ENCODE results near the gene IRAG1. TPM values are rescaled to one million over a fixed set of nuclear protein-coding genes. Genes with fewer than 3 reads are reported as not detected.

The IRAG1 gene
- total and polyA plus RNA-seq, 2 of the 13 experiments (the other 11 are each of a cell fraction or from before 2014, with no cell fraction given), result 0.13 to 0.20 TPM

- TF ChIP-seq ZBTB40 (IDR thresholded peaks at IDR 0.05), result no peak
- TF ChIP-seq ZBTB40 (CRISPR knock-in tag; IDR thresholded peaks at IDR 0.05), result no peak
- no peak for TF ChIP-seq ZNF552 (CRISPR knock-in tag; IDR thresholded peaks at IDR 0.05; ENCODE audit: borderline replicate concordance)
- no peak for TF ChIP-seq ZNF160 (CRISPR knock-in tag; IDR thresholded peaks at IDR 0.05)
- TF ChIP-seq SKIL (CRISPR knock-in tag; IDR thresholded peaks at IDR 0.05; ENCODE audit: borderline replicate concordance), result no peak
- TF ChIP-seq CCAR2 (optimal IDR thresholded peaks at IDR 0.05; ENCODE audit: low read depth, low read length), result no peak
- TF ChIP-seq ZNF441 (CRISPR knock-in tag; IDR thresholded peaks at IDR 0.05; ENCODE audit: borderline replicate concordance), result peak; percentile 96
- peak; percentile 58 for TF ChIP-seq ZNF687 (CRISPR knock-in tag; IDR thresholded peaks at IDR 0.05)
- no peak for TF ChIP-seq ZNF460 (CRISPR knock-in tag; IDR thresholded peaks at IDR 0.05; ENCODE audit: borderline replicate concordance)
- no peak for TF ChIP-seq ZNF496 (CRISPR knock-in tag; IDR thresholded peaks at IDR 0.05; ENCODE audit: insufficient replicate concordance)
- TF ChIP-seq ZNF713 (CRISPR knock-in tag; IDR thresholded peaks at IDR 0.05), result no peak
- no peak for TF ChIP-seq ZNF382 (CRISPR knock-in tag; IDR thresholded peaks at IDR 0.05; ENCODE audit: borderline replicate concordance)
Observed at GRCh38 chr11:10735481-10736475, 42.2 kb upstream of the IRAG1 start (continued).
